Lower lobe of right lung (tissue), 2 donors: Measurements from ENCODE around the gene TPM4. TPM values are rescaled to one million over a fixed set of nuclear protein-coding genes. Genes with fewer than 3 reads are reported as not detected.

Experiments used
- ATAC-seq, 2 donors: fragments of 200-7000 bp; cut with Tn5 transposase; one replicate each; pipeline ENCODE4 v1.9.1; 2020 to 2022; ENCODE audit warnings: mild to moderate bottlenecking in 2 of 2, moderate library complexity in 2 of 2
- DNase-seq: peaks from one replicate; pipeline ENCODE4 v3.0.0-alpha.2; 2020
- H3K27ac ChIP-seq: fragments of 200-600 bp; one replicate; pipeline ENCODE4 v1.8.0; 2022
- H3K27me3 ChIP-seq: fragments of 200-600 bp; one replicate; pipeline ENCODE4 v1.8.0; 2022; ENCODE audit warnings: low read depth
- H3K36me3 ChIP-seq: fragments of 200-600 bp; one replicate; pipeline ENCODE4 v1.8.0; 2022; ENCODE audit warnings: mild to moderate bottlenecking
- H3K4me1 ChIP-seq: fragments of 200-600 bp; one replicate; pipeline ENCODE4 v1.8.0; 2022
- H3K4me3 ChIP-seq: fragments of 200-600 bp; one replicate; pipeline ENCODE4 v1.8.0; 2022; ENCODE audit warnings: mild to moderate bottlenecking
- H3K9me3 ChIP-seq: fragments of 200-600 bp; one replicate; pipeline ENCODE4 v1.8.0; 2022
- intact Hi-C: fragments of 100-400 bp; cut with DNase I; formaldehyde crosslinking; loops from one replicate; pipeline ENCODE4 v1.11.0; 2022
- total RNA-seq: library from RNA; stranded (reverse); fragmentation: NEBNext Ultra II Directional; extraction: Animal tissue kit (Norgen Biotek cat#: 25700); gene quantifications from one replicate; pipeline ENCODE4 v1.2.1, GENCODE V29; 2021
- TF ChIP-seq, protein P1 (sequence below): fragments of 200-600 bp; IDR thresholded peaks from one replicate; pipeline ENCODE4 v1.8.0; 2022; ENCODE audit warnings: antibody characterized with exemption, mild to moderate bottlenecking
- donor health status: DM: no; HTN: yes; CAD: no; lungs with severe emphysema.

Gene TPM4
- total RNA-seq, 1 donor from 2014 or later = 319 TPM

DNA sequence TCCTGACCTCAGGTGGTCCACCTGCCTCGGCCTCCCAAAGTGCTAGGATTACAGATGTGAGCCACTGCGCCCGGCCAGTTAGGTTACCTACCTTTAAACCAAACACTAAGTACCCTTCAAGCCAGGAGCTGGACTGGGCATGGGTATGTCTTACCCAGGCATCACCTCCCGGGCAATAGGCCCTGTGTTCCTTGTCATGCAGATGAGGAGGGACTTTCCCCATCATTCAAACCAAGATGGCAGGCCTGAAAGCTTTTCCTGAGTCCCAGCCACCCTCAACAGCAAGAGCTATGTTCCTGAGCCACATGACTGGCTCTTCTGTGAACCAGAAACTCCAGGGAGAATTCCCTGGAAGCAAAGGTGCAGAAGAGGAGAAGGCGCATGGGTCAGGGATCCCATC, 44.8 kb downstream of the TPM4 start:
- intact Hi-C loops = no loop called here
- Histone ChIP-seq H3K4me3 (no peak overlapping the region), H3K27ac (no peak overlapping the region), H3K36me3 (peaks cover 96% of the 10 kb centered on the region), H3K9me3 (no peaks in the 10 kb centered on the region), H3K4me1 (peaks cover 34% of the 10 kb centered on the region), H3K27me3 (no peaks in the 10 kb centered on the region)
- ATAC-seq = no peak
- TF ChIP-seq, protein P1, sequence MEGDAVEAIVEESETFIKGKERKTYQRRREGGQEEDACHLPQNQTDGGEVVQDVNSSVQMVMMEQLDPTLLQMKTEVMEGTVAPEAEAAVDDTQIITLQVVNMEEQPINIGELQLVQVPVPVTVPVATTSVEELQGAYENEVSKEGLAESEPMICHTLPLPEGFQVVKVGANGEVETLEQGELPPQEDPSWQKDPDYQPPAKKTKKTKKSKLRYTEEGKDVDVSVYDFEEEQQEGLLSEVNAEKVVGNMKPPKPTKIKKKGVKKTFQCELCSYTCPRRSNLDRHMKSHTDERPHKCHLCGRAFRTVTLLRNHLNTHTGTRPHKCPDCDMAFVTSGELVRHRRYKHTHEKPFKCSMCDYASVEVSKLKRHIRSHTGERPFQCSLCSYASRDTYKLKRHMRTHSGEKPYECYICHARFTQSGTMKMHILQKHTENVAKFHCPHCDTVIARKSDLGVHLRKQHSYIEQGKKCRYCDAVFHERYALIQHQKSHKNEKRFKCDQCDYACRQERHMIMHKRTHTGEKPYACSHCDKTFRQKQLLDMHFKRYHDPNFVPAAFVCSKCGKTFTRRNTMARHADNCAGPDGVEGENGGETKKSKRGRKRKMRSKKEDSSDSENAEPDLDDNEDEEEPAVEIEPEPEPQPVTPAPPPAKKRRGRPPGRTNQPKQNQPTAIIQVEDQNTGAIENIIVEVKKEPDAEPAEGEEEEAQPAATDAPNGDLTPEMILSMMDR = no peak
- DNase-seq = no peak

DNA sequence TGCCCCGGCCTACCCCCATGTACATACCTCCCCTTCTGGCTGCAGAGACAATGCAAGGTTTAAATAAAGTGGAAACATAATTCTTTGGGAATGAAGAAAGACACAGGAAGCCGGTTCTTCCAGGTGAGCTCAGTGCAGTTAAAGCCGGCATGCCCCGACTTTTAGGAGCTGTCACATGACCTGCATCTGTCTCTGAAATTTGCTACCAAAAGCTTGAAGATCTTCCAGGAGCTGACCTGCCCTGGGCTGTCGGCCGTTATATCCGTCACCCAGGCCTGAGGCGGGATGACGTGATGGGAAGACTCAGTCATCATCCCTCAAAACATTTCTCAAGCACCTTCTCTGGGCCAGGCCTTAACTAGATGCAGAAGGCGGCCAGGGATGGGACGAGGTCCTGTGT, 45.7 kb downstream of the TPM4 start:
- ATAC-seq (no peak), DNase-seq (no peak)
- intact Hi-C loops = no loop called here
- no peak overlapping the region for H3K27ac ChIP-seq
- H3K4me3 ChIP-seq = no peak overlapping the region
- TF ChIP-seq, protein P1 = no peak
- H3K9me3 ChIP-seq = no peaks in the 10 kb centered on the region
- peaks cover 27% of the 10 kb centered on the region for H3K4me1 ChIP-seq
- H3K36me3 ChIP-seq = peaks cover 96% of the 10 kb centered on the region
- no peaks in the 10 kb centered on the region for H3K27me3 ChIP-seq

DNA sequence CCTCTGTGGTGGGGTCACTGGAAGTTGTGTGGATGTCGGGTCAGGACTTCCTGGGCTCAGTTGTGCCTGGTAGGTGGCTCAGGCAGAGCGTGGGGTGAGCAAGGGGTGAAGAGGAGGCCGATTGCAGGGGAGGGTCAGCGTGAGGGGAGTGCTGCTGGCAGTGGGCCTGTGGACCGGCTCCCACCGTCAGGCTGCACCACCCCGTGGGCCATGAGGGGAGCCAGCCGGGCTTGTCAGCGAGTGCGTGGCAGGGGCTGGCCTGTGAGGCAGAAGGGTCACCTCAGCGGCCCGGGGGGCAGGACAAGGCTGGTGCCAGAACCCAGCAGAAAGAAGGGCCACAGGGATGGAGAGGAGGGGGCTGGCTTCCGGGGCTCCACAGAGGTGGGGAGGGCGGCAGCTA, 48.7 kb downstream of the TPM4 start:
- Histone ChIP-seq H3K27me3 (no peaks in the 10 kb centered on the region), H3K36me3 (peaks cover 100% of the 10 kb centered on the region), H3K27ac (no peak overlapping the region), H3K9me3 (no peaks in the 10 kb centered on the region), H3K4me3 (no peak overlapping the region), H3K4me1 (peaks cover 1% of the 10 kb centered on the region)
- DNase-seq (no peak), ATAC-seq (no peak)
- intact Hi-C loops = no loop called here
- TF ChIP-seq, protein P1 = no peak

DNA sequence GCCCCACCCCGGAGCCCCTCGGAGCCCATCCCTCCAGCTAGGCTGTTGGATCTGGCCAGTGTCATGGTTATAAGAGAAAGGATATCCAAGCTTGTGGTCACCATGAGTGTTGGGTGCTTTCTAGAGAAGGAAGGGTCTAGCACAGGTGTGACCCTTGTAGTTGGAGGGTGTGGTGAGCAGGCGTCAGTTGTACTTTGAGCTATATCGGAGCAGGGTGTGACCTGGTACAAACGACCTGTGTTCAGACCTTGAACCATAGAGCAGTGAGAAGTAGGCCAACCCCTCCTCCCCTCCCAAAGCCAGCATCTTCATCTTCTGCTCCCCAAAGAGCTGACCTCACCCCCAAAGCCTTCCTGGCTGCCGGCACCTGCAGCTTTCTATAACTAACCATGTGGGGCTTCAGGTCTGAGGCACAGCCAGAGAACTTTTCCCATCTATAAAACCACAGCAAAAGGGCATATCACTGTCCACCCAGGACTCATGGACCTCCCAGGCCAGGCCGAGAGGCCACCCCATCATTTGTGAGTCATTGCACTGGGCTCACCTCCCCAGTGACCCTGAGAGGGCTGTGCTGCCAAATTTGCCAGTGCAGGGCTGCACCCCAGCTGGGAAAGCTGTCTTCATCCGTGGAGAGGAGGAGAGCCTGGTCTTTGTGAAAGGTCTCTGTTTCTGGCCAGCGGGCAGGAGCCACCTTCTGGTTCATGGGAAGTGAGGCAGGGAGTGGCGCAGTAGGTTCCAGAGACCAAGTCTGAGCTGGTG, 49.6 kb downstream of the TPM4 start:
- intact Hi-C loops = no loop called here
- no peaks in the 10 kb centered on the region for H3K27me3 ChIP-seq
- ATAC-seq (no peak), DNase-seq (no peak)
- no peaks in the 10 kb centered on the region for H3K4me1 ChIP-seq
- no peak overlapping the region for H3K27ac ChIP-seq
- H3K4me3 ChIP-seq = no peak overlapping the region
- TF ChIP-seq, protein P1 = no peak
- H3K36me3 ChIP-seq = peaks cover 99% of the 10 kb centered on the region
- H3K9me3 ChIP-seq = no peaks in the 10 kb centered on the region

DNA sequence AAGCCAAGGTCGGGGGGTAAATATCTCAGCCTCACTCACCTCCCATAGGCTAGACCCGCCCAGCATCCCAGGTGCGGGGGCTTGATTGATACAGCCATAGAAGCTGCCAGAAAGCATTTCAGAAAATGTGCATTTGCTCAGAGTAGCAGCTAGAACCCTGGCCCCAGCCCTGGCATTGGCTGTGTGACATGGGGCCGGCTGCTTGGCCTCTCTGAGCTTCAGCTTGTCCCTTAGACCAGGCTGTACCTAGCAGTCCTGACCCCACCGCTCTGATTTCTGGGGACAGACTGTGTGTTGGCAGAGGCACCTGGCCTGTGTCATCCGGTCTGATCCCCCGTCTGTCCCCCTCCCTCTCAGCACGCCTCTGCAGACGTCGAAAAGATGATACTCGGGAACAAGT, 50.8 kb downstream of the TPM4 start:
- Histone ChIP-seq H3K27ac (no peak overlapping the region), H3K4me3 (no peak overlapping the region), H3K27me3 (no peaks in the 10 kb centered on the region), H3K4me1 (no peaks in the 10 kb centered on the region), H3K36me3 (peaks cover 89% of the 10 kb centered on the region), H3K9me3 (no peaks in the 10 kb centered on the region)
- ATAC-seq (no peak), DNase-seq (no peak)
- TF ChIP-seq, protein P1 = no peak
- intact Hi-C loops = no loop called here
